HG03066 (cell line): Measurements from ENCODE around the gene APBB1IP.
"Not testable (repeated sequence)": the region's sequence is repeated elsewhere in the genome, so short reads cannot be mapped to it uniquely, and the experiment has no call there.

Experiments used
- ATAC-seq: cut with Tn5 transposase; IDR thresholded peaks from one replicate; pipeline ENCODE4 v1.9.1; 2021; ENCODE audit warnings: low read depth; ENCODE audit not compliant: unreplicated experiment

Gene APBB1IP, protein sequence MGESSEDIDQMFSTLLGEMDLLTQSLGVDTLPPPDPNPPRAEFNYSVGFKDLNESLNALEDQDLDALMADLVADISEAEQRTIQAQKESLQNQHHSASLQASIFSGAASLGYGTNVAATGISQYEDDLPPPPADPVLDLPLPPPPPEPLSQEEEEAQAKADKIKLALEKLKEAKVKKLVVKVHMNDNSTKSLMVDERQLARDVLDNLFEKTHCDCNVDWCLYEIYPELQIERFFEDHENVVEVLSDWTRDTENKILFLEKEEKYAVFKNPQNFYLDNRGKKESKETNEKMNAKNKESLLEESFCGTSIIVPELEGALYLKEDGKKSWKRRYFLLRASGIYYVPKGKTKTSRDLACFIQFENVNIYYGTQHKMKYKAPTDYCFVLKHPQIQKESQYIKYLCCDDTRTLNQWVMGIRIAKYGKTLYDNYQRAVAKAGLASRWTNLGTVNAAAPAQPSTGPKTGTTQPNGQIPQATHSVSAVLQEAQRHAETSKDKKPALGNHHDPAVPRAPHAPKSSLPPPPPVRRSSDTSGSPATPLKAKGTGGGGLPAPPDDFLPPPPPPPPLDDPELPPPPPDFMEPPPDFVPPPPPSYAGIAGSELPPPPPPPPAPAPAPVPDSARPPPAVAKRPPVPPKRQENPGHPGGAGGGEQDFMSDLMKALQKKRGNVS

DNA sequence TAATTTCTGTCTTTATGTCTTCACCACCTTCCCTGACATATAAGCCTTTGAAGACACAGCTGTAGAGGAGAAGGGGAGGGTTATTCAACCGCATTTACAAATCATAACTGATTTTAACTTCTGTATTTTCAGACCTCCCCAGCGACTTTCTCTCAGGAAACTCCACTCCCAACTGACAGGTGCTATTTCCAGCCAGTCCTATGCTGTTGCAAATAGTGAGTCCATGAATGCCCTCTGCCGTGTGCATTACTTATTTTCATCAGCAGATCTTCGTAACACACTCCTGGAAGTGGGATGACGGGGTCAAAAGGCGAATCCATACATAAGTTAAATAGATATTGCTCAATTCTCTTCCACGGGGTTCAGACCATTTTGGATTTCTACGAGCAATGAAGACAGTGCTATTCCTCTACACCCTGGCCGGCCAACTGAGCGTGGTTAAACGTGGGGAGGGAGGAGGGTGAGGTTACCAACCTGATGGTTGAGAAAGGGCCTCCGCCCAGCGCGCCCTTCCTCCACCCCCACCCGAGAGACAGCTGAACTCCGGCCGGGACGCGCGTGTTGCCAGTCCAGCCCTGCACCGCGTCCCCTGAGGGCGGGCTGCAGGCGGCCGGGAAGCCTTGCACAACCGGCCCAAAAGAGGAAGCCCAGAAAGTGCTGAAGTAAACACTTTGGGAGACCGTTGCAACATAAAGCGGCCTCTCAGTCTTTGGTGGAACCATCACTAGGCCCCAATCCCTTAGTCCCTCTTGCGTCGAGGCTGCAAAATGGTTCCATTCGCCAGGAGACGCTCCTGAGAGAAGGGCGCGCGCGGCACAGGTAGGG is at the start of gene APBB1IP:
APBB1IP (plus strand) TSS at position 705 of the 825 bp plus-strand sequence. CDS start 53,986 bp downstream, outside the sequence.
- peak; percentile 54 for ATAC-seq

DNA sequence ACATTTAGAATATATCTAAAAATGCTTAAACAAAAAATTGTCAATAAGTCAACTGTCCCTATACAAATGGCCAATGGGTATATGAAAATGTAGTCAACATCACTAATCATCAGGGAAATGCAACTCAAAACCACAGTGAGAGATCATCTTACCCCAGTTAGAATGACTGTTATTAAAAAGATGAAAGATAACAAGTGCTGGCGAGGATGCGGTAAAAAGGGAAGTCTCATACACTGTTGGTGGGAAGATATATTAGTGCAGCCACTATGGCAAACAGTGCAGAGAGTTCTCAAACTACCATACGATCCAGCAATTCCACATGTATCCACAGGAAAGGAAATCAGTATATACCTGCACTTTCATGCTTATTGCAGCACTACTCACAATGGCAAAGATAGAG is 48.6 kb upstream of the APBB1IP start:
- no peak for ATAC-seq

DNA sequence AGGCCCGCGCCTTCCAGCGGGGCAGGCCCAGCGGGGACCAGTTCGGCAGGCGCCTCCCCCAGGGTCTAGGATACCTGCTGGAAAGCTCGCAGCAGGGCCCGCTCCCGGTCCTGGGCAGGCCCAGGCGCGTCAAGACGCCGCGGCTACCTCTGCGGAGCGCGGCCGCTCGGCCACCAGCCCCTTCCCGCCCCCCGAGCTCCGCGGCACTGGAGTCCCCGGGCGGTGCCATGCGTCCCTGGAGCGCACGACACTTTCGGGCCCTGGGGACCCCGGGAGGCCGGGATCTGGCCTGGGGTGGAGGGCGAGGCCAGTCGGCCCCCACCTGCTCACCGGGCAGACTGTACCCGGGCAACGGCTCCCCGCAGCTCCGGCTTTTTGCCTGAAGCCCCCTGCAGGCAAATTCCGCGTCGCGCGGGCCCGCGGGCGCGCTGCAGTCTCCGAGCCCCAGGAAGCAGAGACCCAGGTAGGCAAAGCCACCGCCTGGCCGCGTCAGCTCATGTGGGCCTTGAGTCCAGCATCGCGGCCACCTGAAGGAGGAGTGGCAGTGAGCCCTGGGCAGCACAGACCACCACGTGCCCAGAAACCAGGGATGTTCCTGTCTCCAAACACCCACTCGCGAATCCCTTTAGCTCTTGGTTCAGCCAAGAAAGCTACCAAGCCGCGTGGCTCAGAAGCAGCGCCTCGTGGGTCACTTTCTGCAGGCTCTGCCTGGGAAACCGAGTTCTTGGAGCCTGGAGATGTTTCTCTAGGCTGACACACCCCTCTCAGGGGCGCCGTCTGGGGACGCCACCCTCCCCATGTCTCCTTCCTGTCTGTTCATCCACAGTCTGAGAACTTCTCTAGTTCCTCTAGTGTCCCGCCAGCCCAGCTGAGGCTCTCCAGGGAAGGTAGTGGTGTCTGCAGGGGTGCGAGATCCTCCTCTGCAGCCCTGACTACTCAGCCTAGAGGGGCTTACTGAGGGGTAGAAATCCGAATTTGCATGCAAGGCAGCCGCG is 46.1 kb upstream of the APBB1IP start:
- peak; percentile 67 for ATAC-seq

DNA sequence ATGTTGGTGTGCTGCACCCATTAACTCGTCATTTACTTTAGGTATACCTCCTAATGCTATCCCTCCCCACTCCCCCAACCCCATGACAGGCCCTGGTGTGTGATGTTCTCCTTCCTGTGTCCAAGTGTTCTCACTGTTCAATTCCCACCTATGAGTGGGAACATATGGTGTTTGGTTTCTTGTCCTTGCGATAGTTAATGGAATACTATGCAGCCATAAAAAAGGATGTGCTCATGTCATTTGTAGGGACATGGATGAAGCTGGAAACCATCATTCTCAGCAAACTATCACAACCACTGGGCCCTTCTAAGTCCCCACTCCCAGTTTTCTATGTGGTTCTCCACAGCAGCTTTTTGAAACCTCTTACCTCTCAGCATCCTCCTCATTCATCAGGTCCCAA is 39.8 kb upstream of the APBB1IP start:
- ATAC-seq, result not testable (repeated sequence)

DNA sequence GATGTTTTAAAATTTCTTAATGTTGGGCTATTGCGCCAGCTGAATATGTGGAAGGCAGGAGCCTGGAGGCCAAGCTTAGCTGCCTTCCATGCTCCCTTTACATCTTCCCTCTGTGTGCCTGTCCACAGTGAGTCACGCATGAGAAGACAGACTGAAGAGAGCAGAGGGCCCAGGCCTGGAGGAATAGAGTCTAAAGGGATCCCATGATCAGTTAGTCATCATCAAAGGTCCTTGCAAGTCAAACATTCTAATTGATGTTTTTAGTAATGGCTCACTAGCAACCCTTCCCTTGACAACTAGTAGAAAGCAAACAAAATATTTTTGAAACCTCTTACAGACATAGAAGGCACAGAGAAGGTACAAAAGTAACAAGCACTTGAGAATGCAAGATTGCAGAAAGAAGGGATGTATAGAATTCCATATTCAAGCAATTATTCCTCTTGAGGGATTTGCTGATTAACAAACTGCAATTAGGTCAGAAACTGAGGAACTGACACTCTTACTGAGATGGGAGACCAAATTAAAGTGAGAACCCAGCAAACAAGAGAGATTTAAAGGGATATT is 30.7 kb upstream of the APBB1IP start:
- no peak for ATAC-seq

DNA sequence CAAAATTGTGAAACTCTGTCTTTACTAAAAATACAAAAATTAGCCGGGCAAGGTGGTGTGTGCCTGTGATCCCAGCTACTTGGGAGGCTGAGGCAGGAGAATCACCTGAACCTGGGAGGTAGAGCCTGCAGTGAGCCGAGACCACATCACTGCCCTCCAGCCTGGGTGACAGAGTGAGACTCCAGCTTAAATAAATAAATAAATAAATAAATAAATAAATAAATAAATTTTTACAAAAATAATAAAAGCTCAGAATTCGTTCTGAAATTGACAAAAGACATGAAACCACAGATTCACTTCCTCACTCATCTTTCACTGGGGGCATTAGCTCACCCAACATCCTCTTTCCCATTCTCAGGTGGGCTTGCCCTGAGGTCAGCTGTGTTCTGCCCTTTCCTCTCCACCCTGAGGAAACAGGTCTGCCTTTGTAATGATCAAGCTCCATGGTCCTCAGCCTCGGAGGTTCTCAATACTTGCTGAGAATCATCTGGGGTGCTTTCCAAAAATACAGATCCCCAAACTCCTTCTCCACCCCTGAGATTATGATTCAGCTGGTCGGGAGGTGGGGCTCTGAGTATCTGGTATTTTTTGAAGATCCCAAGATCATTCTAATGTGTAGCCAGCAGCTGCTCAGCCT is 29.2 kb upstream of the APBB1IP start:
- ATAC-seq, result peak; percentile 58

DNA sequence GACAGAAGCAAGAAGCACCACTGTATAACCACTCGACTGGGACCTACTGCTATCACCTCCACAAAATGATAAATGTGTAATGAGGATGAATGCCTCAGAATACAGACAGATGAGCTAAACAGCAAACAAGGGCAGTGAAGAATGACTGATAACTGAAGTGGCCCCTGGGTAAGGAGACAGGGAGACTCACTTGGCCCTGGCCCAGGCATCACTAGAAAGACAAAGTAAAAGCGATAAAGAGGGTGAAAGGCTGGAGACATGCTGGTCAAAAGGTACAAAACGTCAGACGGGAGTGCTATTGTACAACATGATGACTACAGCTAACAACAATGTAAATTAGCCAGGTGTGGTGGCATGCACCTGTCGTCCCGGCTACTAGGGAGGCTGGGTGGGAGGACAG is 27.8 kb upstream of the APBB1IP start:
- ATAC-seq, result no peak

DNA sequence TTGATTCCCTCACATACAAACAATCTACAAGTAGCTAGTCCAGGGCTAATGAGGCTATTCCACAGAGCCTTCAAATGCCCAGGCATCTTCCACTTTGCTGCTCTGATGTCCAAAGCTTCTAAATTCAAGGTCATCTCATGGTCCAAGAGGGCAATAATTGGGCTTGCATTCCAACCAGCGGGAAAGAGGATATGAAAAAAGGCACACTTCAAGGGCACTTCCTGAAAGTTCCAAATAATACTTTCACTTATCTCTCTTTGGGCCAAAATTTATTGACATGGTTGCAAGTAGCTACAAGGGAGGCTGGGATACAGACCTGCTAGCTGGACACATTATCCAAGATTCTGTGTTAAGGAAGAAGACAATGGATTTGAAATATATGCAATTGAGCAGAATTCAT is 25.2 kb upstream of the APBB1IP start:
- no peak for ATAC-seq

DNA sequence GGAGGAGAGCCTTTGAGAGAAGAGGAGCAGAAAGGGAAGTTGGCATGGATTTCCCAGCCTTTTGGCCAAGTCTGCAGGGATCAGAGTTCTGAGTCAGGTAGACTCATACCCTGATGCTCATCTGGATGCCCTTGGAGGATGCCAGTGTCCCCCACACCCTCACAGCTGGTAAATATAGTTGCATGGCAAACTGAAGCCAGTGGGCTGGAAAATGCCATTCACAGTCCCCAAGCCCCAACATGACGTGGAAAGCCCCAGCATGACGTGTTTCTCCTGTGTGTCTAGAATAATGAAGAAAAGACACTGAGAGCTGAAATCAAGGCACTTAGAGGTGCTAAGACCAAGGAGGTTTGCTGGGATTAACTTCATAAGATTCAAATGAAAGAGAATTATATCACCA is 24.8 kb upstream of the APBB1IP start:
- no peak for ATAC-seq

DNA sequence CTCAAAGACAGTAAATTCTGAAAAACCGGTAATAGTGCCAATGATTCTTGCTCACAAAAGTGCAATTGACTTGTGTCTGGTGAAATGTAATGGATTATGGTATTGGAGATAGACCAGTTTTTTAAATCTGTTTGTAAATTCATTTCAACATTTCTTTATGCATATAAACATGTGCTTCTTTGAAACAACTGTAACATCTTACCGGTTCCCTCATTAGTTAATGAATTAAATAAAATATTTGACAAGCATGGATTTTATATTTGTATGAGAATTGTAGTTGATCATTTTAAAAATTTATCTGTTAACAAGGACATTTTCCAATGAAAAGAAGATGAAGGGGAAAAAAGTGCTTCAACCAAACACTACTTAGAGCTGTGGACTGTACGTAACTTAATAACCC is 21.0 kb upstream of the APBB1IP start:
- ATAC-seq, result no peak

DNA sequence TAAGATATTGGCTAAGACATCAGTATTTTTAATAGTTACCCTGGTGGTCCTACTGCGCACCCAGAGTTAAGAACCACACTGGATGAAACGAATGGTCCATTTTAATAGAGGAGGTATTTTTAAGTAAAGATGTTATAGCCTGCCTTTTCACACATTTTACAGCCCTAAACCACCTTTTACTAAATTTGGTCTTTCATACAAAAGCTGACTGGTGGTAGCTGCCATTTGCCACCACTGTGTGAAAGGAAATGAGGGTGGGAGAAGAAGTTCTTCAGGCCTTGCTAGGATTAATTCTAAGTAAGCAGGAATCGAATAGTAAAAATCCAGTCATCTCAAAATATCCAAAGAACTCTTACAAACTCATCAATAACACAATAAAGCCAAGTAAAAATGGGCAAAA is 15.2 kb upstream of the APBB1IP start:
- no peak for ATAC-seq

DNA sequence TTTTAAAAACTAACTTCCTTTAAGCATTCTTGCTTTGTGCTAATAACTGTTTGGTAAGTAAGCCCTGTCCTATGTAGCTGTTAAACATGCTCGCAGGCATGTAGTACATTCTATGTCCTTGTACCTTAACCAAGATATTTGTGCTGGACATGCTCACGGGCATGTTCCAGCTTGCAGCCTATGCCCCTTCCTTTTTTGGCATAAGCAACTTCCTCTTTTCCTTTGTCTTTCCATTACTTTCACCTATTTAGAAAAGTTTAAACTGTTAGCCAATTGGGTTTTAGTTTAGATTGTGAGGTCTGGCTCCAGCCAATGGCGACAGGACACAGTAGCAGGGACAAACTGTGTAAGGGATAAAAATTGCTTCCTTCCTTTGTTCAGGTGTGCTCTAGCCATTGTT is 14.4 kb upstream of the APBB1IP start:
- ATAC-seq, result no peak

DNA sequence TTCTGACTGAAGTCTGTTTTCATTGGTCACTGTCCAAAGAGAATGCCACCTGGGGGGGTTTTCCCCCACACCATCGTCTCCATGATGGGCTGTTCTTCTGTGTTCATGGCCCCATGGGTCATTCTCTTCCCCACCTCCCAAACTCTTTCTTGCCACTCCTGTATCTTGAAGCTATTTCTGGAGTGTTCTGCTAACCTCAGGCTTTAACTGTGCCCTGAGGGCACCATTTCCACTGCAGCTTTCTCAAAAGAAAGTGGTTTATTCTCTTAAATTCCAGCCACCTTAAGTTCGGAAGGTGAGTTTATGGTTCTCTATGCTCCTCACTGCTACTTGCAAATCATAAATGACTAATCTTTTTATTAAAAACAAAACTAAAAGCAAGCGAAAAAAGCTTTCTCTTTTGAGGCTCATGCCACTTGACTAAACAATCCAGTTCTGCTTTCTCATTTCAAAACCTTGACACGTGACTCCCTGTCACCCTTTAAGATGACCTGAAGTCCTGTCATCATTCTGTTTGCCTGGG is 7.4 kb upstream of the APBB1IP start:
- ATAC-seq, result peak; percentile 91

DNA sequence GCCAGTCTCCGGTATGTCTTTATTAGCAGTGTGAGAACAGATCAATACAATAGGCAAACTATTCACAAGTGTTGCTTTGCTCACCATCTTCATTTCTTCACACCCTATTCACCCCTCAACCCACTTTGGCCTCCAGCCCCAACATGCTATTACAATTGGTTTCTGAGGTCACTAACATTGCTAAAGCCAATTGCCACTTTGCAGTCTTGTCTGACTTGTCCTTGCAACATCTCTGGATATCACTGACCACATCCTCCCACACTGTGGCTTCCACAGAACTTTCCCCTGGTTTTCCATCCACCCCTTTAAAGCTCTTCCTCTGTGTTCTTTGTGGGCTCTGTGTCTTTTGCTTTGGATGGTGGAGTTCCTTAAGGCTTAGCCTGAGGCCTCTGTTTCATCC is 5.2 kb upstream of the APBB1IP start:
- no peak for ATAC-seq

DNA sequence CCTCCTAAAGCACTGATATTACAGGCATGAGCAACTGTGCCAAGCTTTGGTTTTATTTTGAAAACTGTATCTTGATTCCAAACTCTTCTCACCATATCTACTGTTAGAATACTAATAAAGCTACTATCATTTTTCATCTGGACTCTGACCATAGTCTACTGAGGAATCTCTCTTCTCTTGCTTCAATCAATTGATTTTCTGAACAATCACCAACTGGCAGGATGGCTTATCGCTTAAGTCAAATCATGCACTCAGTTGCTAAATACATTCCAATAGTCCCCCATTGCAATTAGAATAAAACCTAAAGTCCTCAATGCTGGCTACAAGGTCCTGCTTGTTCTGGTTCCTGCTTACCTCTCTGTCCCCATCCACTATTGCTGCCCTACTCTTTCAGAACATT is 2.3 kb upstream of the APBB1IP start:
- ATAC-seq, result no peak

DNA sequence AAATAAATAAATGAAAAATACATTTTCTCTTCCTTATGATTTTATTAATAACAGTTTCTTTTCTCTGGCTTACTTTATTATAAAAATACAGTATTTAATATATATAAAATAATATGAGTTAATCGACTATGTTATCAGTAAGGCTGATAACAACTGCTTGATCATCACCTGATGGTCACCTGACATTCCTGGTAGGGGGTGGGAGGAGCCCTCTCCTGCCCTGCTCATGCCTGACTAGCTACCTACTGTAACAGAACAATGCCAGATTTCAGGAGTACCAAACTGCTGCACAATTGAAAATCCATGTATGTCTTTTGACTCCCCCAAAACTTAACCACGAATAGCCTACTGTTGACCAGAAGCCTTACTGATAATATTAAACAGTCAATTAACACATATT is 1.3 kb upstream of the APBB1IP start:
- no peak for ATAC-seq

DNA sequence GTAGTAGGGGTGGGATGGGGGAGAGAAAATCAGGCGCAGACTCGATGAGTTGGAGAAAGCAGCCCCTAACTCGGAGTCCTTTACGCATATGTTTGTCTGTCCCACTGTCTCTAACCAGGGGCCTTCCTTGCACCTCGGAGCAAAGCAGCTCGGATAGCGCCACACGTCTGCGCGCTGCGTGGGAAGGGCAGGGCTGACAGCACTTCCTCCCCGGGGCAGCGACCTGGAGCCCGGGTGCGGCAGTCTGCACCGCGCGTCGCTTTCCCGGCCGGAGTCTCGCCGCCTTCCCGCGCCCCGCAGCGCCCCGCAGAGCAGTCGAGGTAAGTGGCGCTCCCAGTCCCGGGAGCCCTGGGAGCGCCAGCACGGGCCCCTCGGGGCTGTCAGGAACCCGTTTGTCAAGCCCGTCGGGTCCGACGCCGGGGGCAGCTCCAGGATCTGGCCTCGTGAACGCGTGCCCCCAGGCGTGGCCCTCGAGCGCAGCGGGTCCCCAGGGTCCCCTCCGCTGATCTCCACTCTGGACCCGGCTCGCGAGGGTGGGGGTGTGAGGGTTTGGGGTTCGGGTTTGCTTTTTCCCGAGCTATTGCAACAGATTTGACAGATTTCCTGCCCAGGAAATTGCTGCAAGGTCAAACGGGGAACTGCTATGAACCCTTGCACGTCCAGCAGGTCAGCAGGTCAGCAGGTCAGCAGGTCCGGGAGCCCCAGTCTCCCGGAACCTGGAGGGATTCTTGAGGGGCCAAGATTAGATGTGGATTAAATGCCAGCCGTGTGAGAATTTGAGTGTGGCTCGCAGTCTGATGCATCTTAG is 597 bp downstream of the APBB1IP start:
- peak; percentile 43 for ATAC-seq

DNA sequence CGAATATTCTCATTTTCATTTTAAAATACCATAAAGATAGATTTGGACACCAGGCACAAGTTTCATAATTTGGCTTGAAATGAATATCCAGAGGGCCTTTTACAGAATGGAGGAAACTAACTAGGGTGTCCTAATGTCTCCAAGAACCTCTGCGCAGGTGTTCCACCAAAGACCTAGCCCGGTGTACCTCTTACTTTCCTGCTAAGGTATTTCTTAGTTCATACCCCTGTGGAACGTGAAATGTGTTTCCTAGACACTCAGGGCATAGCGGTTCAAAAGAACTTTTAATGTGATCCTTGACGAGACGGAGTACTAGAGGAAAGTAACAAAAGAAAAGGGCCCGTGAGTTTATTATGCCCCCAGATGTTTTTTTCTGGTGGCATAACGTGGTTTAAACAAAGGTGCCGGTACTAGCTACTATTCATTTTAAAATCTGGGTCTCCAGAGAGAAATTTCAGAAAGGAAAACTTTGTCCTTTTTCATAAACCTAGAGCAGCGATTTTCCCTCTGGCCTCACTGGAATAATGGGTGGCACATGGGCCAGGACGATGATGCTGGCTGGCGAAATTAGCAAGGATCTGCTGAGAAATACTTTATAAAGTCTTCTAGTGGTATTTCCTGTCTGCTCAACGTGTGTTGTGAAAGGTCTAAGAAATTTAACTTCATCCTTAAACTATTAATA is 1.4 kb downstream of the APBB1IP start:
- ATAC-seq, result no peak
